HG02642 (cell line): ENCODE data around the gene ID1.
A peak's percentile ranks its signal among the peaks of the same experiment; 100 is the strongest.
"Not testable (repeated sequence)": the region's sequence is repeated elsewhere in the genome, so short reads cannot be mapped to it uniquely, and the experiment has no call there.

ENCODE experiments used
- ATAC-seq: cut with Tn5 transposase; IDR thresholded peaks from one replicate; pipeline ENCODE4 v1.9.1; 2021; ENCODE audit warnings: mild to moderate bottlenecking; ENCODE audit not compliant: unreplicated experiment, poor library complexity

The ID1 gene

DNA sequence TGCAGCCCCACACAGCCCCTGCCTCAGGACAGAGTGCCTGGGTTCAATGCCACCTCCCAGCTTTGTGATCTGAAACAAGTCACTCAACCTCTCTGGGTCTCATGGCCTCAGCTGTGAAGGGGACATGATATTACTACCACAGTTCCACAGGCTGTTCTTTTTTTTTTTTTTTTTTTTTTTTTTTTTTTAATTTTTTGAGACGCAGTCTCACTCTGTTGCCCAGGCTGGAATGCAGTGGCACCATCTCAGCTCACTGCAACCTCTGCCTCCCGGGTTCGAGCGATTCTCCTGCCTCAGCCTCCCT lies 8.7 kb upstream of the ID1 start:
- not testable (repeated sequence) for ATAC-seq

DNA sequence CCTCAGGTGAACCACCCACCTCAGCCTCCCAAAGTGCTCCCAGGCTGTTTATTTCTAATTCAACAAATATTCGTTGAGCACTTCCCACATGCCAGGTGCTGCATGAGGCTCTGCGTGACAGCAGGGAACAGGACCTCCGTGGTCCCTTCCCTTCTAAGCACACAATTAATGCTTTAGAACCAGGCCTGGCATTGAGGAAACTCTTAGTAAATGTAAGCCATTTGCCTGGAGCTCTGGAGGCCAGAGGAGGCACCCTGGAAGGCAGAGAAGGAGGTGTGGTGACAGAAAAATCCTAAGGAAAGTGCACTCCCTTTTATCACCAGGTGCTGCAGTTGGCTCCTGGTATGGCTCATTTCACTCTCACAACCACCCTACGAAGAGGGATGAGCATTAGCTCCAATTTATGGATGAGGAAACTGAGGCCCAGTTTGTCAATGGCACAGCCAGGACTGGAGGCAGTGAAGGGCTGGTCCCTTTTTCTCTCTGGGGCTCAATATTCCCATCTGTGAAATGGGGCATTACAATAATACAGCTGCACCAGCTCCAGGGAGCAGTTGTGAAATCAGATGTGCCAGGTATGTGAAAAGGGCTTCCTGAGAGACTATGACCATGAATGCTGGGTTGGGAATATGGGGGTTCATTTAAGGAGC lies 8.1 kb upstream of the ID1 start:
- ATAC-seq: no peak

DNA sequence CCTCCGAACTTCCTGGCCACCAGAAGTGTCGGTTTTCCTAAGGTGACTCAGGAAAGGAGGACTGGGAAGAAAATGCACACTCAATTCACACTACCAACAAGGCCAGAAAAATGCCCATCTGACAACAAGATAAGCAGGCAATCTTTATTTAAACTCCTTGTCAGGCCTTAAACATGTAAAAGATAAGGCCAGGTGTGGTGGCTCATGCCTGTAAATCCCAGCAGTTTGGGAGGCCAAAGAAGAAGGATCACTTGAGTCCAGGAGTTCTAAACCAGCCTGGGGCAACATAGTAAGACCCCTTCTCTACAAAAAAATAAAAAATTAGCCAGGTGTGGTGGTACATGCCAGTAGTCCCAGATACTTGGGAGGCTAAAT lies 7.6 kb upstream of the ID1 start:
- ATAC-seq: no peak

DNA sequence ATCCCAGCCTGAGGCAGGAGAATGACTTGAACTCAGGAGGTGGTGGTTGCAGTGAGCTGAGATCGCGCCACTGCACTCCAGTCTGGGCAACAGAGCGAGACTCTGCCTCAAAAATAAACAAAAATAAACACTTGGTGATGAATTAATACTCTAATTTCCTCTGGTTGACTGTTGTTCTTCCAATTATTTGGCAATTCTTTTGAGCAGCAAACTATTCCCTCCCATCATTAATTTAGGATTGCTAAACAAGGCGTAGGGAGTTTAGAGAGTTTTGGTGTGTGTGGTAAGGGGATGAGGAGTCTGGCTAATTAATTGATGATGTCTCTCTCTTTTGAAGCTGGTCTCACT lies 2.7 kb upstream of the ID1 start:
- ATAC-seq: no peak

DNA sequence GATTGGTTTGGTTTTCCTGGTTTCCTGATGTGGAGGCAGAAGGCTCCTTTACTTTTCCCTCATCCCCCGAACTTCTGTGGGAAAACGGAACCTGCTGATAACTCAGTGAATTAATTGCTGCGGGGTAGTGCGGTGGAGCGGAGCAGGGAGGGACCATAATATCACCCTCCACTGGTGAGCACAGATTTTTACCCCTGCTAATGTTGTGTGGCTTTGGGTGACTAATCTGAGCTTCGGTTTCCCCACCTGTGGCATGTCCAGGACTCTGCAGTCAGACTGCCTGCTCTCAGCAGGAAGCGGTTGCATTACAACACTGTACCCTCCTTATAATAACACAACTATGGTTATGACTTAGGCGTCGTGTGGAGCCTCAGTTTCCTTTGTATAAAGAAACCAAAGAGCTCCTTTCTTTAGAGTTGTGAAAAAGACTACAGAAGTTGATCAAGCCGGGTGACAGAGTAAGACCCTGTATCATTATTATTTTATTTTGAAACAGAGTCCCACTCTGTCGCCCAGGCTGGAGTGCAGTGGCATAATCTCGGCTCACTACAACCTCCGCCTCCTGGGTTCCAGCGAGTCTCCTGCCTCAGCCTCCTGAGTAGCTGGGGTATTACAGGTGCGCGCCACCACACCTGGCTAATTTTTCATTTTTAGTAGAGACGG lies 2.2 kb upstream of the ID1 start:
- peak; percentile 61 for ATAC-seq

DNA sequence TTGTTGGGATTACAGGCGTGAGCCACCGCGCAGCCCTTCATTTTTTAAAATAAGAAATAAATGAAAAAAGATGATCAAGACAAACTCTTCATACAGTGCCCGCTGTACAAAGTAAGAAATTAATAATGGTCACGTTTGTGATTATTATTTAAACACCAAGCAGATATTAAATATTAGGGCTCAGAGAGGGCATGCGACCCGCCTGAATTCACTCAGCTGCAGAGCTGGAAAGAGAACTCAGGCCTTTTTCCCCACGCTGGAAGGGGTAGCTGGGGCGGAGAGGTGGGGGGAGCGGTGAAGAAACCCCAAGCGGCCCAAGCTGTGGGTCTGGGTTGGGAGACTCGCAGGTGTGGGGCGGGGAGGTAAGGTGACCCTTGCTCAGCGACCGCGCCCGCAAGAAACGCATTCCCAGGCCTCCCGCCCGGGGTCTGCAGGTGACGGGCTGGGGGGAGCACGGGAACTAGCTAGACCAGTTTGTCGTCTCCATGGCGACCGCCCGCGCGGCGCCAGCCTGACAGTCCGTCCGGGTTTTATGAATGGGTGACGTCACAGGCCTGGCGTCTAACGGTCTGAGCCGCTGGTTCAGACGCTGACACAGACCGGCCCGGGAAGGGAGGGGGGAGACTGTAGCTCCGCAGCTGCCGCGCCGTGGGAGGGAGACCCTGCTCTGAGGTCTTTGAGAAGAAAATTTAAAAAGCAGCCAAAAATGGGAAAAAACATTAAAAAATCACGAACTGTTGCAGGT lies 1.1 kb upstream of the ID1 start:
- ATAC-seq: peak; percentile 49

DNA sequence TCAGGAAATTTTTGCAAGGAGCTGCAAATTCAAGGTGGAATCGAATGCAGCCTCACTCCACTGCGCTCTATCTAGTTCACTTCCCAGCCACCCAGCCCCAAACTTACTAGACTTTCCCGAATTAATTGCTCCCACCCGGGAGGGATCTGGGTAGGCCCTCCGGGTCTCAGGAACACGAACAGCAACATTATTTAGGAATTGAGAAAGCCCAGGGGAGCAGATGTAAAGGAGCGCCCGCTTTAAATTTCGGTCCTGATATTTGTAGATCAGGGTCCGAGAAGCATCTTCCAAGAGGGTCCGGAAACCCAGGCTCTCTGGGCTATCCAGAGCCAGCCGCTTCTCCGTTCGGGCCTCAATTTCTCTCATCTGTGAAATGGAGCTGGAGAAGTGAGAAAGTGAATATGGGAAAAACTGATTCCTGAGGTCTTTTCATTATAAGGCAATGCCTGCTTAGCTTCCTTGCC lies 490 bp upstream of the ID1 start:
- no peak for ATAC-seq

DNA sequence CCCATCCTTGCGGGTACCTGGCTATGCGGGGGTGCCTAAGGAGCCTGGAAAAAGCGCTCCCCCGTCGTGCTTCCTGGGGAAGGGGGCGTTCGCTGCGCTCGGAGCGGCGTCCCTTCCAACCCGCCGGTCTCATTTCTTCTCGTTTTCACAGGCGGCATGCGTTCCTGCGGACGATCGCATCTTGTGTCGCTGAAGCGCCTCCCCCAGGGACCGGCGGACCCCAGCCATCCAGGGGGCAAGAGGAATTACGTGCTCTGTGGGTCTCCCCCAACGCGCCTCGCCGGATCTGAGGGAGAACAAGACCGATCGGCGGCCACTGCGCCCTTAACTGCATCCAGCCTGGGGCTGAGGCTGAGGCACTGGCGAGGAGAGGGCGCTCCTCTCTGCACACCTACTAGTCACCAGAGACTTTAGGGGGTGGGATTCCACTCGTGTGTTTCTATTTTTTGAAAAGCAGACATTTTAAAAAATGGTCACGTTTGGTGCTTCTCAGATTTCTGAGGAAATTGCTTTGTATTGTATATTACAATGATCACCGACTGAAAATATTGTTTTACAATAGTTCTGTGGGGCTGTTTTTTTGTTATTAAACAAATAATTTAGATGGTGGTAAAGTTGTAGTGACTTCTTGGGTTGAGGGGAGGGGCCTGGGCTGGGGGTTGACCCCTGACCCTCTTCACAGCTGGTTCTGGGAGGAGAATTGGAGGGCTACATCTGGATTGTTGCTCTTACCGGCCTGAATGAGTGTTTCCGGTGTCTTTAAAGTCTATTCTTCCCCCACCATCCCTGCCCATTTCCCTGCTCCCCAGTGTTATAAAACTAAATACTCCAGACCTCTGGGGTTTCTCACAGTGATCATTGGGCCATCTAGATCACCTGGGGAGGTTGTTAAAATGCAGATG lies 1.1 kb downstream of the ID1 start:
- ATAC-seq: no peak

DNA sequence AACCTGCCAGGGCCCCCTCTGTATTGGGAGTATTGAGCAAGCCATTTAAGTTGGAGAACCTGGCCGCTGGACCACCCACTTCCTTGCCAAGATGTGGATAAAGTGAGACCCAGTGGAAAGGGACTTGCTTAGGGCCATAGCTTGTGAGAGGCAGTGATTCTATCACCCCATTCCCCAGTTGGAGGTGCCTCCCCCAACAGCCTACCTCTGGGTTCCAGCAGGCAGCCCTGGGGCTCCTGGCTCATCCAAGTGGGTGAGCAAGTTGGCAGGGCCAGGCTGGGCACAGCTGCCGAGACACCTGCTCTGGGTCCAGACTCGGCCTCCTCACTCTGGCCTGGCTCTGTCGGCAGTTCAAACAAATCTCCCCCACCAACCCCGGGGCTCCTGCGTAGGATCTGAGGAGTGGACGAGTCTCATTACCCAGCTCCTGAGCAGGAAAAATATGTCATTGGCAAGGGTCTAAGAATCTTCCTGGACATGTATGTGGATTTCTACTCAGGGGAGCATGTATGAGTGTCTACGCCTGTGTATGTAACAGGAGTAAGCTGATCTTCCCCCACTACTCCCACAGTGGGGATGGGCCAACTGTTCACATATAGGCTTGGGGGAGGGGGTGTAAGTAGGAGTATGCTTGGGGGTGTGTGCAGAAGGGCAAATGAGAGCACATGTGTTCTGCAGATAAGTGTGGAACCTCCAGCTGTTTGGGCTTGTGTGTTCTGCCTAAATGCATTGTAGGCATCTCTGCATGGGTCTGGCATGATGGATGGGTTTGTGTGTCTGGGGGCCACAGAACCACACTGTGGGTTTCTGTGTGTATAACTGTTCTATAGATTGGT lies 1.9 kb downstream of the ID1 start:
- no peak for ATAC-seq

DNA sequence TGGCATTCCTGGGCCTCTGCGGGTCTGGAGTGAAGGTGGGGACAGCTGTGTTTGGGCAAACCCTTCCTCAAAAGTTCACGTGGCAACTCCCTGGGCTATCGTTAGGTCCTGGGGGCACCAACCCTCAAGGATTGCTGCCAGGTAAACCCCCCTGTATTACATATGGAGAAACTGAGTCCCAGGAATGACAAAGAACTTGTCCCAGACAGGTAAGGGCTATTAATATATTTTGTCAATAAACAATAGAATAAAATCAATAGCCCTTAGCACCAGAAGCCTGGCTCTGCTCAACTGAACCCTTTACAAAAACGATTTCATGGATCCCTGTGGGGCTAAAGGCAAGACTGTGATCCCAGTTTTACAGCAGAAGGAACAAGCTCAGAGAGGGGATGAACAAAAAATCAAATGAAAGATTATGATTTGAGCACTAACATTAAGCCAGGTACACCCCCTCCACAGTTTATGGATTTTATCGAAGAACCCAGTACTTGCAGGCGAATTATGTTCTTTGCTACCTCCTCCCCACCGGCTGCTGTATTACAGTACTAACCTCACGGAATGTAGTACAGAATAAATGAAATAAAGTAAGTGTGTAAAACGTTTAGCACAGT lies 2.7 kb downstream of the ID1 start:
- no peak for ATAC-seq

DNA sequence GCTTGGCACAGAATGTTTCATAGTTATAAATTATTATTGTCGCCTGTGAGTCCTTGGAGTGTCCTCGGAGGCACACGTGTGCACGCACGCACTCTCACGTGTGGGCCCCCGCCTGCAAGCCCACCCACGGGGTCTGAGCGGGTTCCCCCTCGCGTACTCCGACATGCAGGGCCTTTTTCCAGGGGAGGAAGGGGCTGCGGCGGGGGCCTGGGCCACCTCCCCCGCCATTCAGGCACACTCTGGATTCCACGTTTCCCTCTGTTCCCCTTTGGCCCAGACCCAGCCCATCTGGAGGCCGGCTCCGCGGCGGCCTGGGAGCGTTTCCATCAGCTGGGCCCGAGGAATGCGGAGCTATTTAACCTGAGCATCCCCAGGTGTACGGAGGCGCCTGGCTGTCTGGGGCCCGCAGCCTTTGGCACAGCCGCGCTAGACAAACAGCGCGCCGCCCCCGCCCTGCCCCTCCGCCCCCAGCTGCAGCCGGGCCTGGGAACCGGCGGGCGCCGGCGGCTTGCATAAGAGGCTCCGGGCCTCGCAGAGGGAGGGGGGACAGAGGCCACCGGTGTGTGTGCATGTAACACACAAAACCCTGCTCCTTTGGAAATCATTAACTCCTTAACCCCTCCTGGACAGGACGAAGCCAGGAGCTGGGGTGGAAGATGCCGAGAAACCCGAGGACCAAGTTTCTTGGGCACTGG lies 3.3 kb downstream of the ID1 start:
- no peak for ATAC-seq

DNA sequence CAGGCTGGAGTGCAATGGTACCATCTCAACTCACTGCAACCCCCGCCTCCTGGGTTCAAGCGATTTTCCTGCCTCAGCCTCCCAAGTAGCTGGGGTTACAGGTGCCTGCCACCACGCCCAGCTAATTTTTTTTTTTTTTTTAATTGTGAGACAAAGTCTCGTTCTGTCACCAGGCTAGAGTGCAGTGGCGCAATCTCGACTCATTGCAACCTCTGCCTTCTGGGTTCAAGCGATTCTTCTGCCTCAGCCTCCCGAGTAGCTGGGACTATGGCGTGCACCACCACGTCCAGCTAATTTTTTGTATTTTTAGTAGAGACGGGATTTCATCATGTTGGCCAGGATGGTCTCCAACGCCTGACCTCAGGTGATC lies 7.2 kb downstream of the ID1 start:
- not testable (repeated sequence) for ATAC-seq

DNA sequence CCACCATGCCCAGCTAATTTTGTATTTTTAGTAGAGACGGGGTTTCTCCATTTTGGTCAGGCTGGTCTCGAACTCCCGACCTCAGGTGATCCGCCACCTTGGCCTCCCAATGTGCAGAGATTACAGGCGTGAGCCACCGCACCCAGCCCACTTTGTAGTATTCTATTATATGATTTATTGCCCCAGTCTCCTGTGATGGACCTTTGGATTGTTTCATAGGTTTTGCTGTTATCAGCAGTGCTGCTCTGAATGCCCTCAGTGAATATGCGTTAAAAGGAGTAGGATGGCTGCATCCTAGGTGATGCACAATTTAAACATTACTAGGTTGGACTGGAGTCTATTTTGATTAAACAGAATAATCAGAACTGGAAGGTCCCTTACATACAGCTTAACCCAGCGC lies 10.3 kb downstream of the ID1 start:
- ATAC-seq: no peak

DNA sequence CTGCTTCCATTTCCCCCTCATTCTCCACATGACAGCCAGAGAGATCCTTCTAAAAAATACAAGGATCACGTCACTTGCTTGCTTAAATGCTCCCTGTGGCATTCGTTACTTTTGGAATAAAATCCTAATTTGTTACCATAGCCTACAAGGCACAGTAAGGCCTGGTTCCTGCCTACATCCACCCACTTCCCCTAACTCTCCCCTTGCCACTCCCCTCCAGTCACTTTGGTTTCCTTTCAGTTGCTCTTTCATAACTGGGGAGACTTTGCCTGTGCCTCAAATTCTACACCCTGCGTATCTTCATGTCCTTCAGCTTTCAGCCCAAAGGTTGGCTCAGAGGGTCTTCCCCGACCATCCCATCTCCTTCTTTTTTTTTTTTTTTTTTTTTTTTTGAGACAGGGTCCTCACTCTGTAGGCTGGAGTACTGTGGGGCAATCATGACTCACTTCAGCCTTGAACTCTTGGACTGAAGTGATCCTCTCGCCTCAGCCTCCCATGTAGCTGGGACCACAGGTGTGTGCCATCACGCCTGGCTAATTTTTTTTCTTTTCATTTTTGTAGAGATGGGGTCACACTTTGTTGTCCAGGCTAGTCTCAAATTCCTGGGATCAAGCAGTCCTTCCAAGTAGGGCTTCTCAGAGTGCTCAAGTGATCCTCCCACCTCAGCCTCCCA lies 12.5 kb downstream of the ID1 start:
- no peak for ATAC-seq

DNA sequence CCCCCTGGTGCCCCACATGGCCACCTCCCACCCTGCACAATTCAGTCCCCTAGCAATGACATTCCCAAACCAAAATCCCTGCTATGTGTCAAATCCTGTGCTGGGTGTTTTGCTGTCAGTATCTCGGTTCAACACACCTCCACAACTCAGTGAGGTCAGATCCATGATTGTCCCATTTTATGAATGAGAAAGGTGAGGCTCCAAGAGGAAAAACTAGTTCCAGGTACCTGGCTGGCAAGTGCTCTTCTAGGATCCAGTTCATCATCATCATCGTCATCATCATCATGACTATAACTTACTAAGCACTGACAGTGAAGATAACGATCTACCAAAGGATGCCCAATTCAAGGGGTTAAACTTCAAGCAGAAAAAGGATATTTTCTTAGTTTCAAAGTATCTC lies 15.2 kb downstream of the ID1 start:
- no peak for ATAC-seq

DNA sequence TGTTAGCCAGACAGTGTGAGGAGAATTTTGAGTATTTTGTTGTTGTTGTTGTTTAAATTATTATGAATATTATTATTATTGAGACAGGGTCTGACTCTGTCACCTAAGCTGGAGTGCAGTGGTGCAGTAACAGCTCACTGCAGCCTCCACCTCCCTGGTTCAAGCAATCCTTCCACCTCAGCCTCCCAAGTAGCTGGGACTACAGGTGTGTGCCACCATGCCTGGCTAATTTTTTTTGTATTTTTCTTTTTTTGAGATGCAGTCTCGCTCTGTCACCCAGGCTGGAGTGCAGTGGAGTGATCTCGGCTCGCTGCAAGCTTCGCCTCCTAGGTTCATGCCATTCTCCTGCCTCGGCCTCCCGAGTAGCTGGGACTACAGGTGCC lies 18.0 kb downstream of the ID1 start:
- ATAC-seq: not testable (repeated sequence)

DNA sequence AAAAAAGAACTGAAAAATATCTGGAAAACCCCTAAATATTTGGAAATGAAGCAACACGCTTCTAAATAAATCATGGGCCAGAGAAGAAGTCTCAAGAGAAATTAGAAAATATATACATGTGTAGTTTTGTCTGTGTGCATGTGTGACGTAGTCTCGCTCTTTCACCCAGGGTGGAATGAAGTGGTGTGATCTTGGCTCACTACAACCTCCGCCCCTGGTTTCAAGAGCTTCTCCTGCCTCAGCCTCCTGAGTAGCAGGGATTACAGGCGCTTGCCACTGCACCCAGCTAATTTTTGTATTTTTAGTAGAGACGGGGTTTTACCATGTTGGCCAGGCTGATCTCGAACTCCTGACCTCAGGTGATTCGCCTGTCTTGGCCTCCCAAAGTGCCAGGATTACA lies 21.4 kb downstream of the ID1 start:
- ATAC-seq: not testable (repeated sequence)

DNA sequence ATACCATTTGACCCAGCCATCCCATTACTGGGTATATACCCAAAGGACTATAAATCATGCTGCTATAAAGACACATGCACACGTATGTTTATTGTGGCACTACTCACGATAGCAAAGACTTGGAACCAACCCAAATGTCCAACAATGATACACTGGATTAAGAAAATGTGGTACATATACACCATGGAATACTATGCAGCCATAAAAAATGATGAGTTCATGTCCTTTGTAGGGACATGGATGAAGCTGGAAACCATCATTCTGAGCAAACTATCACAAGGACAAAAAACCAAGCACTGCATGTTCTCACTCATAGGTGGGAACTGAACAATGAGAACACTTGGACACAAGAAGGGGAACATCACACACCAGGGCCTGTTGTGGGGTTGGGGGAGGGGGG lies 23.0 kb downstream of the ID1 start:
- not testable (repeated sequence) for ATAC-seq
